Renal pelvis (tissue), 4 donors: ENCODE data around the gene DBH. TPM values are rescaled to one million over a fixed set of nuclear protein-coding genes. Genes with fewer than 3 reads are reported as not detected.

Source experiments
- DNase-seq: peaks from one replicate; pipeline ENCODE4 v3.0.0-alpha.2; 2013
- polyA plus RNA-seq, 3 donors: library from polyadenylated mRNA; unstranded; fragments of 120-200 nt; gene quantifications; one replicate each; pipeline ENCODE4 v1.2.1, GENCODE V29; 2013; ENCODE audit not compliant: insufficient read length in 3 of 3

Gene DBH
- polyA plus RNA-seq, 3 donors: 0.94 to 1.7 (median 1.4) TPM

DNA sequence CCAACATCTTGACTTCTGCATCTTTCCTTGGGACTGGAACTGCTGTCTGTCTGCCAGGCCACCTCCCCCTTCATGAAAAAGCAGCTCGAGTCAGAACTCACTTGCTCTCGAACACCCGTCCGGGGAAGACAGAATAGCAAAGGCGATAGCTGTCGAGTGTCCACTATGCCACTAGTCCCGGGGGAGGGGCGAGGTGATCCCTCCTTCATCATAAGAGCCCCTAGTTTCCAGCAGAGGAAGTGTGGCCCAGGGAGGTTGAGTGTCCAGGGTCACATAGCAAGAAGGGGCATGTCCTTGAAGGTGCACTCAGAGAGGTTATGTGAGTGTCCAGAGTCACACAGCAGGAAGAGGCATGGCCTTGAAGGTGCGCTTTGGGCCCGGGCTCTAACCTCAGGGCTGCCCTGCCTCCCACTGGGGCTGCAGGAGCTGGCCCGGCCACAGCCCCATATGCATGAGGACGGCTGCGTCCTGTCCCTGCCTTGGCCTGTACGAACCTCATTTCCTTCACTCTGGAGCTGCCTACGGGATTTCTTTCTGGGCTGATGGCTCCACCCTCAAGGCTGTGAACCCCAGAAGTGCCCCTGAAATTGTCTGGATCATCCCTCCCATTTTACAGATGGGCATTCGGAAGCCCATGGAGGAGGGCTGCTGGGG is 6.7 kb downstream of the DBH start:
- no peak for DNase-seq

DNA sequence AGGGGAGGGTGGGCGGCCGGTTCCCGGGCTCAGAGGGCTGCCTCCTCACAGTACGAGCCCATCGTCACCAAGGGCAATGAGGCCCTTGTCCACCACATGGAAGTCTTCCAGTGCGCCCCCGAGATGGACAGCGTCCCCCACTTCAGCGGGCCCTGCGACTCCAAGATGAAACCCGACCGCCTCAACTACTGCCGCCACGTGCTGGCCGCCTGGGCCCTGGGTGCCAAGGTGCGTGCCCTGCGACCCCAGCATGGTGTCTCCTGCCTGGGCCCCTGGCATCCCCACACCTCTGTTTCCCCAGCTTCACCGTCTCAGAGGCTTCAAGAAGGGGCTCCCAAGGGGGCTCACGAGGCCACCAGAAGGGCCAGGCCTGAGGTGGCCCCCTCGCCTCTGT is 7.2 kb downstream of the DBH start:
- no peak for DNase-seq

DNA sequence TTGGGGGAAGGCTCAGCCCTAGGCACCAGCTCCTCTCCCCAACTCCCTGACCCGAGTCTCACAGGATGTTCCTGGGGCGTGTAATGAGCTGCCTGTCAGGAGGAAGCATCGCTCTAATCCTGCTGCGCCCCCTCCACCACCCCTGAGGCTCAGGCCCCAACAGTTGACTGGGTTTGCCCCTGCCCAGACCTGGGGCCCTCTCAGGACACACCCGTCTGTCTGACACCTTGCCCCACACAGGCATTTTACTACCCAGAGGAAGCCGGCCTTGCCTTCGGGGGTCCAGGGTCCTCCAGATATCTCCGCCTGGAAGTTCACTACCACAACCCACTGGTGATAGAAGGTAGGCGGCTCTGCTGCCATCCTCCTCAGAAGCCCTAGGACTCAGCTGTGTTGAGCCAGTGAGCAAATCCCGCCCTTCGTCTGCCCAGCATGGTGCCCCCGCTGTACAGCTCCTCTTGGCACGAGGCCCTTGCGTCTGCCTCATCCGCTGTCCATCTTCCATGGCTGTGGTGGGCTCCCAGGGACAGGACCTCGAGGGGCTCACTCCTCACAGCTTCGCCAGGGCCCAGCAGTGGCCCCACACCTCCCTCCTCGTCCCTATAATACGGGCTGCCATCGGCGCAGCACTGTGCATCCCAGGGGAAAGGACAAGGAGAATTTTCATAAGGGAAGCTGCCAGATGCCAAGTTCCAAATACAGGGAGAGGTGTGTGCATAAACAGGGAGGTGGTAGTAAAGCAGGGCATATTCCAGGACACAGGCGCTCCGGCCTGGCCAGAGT is 8.0 kb downstream of the DBH start:
- DNase-seq: no peak

DNA sequence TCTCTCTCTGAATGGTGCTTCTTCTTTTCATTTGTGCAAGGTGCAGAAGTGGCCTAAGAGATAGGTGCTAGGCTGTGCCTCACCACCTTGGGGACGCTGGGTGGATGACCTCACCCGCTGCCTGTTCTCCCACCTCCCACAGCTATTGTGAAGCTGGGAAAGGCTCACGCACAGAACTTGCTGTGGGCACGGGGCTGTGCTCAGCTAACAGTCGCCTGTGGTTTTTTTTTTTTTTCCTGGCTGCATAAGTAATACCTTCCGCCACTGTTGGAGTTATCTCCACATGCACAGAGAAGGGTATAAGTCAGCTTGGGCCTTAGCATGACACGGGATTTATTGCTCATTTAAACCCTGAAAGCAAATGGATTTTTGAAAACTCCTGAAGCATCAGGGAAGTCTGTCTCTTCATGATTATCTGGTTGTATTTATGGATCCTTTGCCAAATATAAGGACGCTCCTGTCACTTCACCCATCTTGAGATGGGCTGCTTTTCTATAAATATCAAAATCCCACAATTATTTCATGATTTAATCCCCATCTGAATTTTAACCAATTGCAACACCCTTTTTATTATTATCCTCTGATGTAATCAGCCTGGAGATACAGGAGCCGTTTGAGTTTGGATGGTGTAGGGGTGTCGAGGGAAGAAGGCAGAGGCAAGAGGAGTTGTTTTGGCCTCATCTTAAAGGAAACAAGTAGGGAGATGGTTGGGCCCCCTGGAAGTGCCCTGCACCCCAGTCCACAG is 9.0 kb downstream of the DBH start:
- DNase-seq: no peak

DNA sequence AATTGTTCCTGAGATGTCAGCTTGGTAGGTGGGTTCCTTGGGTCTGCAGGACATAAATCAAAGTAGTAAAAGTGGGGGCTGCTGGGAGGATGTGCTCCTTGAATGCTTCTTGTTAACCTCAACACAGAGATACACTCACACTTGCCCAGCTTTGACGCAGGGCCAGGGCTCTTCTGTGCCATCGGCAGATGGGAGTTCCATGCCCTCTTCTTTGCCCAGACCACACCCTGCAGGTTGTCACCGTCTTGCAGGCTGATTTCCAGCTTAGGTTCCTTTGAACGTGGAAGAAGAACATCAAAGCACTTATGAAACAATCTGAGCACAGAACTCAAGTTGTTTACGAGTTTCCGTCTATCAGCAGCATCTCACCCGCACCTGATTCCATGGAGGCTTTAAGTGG is 11.0 kb downstream of the DBH start:
- no peak for DNase-seq

DNA sequence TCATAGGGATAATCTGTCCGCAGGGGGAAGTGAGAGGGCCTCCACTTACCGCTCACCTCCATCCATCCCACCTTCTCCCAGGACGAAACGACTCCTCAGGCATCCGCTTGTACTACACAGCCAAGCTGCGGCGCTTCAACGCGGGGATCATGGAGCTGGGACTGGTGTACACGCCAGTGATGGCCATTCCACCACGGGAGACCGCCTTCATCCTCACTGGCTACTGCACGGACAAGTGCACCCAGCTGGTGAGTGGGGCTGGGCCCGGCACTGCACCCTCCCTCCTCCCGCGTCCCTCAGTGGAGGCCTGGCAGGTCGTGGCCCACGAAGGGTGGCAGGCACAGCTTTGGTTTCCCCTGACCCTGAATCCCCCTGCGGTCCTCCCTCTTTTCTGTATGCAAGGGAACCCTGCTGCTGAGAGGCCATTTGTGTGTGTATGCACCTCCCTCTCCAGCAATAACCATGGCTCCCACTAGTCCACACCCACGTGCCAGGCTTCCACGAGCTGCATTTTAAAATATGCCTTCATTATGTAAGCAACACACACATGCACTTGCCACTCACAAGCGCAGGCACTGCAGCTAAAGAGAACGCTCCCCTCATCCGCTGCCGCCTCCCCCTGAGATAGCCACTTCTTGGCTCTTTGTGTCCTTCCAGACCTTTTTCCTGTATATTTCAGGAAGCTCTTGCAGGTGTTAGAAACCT is 11.8 kb downstream of the DBH start:
- DNase-seq: no peak

DNA sequence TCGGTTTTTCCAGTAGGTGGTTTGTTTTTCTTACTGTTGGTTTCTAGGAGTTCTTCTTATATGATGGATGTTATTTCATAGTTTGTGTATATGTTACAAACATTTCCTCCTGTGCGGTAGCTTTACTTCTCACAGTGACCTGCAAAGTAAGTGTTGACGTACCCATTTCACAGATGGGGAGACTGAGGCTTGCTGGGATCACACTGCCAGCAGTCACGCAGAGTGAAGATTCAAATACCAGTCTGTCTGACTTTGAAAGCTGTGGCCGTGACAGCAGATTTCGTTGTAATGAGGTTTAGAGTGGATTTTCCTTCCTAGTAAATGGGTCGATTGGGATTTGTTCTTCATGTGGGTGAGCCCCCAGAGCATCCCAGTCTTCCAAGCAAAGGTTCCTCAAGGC is 13.0 kb downstream of the DBH start:
- no peak for DNase-seq

DNA sequence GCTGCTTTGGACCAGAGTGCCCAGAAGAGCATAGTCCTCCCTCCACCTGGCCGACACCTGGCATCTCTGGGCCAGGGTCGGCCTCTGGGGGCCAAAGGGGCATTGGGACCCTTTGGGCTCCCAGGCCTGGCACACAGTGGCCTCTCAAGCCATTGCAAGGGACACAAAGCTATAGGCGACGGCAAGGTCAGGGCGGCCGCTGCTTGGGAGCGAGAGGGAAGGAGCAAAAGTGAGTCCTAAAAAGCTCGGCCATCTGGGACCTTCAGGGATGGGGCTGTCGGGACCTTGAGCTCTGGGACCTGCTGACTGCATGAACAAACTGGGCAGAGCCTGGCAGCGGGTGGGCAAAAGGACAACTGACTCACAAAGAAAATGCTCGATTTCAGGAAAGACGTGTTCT is 13.9 kb downstream of the DBH start:
- DNase-seq: no peak

DNA sequence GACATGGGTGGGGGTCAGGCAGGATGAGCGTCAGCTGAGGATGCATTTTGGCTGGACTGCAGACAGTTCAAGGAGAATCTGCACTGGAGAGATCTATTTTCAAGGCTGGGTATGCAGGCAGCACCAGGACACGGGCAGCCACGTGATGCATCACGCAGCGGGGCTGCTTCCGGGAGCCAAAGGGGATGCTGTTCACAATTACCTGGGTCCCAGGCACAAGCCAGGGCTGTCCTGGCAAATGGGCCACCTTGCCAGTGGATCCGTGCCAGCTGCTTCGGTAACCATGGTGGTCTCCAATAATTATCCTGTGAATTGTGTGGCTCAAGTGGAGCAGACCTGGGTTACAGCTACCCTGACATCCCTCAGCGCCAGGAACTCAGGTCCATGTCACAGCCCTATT is 17.5 kb downstream of the DBH start:
- no peak for DNase-seq

DNA sequence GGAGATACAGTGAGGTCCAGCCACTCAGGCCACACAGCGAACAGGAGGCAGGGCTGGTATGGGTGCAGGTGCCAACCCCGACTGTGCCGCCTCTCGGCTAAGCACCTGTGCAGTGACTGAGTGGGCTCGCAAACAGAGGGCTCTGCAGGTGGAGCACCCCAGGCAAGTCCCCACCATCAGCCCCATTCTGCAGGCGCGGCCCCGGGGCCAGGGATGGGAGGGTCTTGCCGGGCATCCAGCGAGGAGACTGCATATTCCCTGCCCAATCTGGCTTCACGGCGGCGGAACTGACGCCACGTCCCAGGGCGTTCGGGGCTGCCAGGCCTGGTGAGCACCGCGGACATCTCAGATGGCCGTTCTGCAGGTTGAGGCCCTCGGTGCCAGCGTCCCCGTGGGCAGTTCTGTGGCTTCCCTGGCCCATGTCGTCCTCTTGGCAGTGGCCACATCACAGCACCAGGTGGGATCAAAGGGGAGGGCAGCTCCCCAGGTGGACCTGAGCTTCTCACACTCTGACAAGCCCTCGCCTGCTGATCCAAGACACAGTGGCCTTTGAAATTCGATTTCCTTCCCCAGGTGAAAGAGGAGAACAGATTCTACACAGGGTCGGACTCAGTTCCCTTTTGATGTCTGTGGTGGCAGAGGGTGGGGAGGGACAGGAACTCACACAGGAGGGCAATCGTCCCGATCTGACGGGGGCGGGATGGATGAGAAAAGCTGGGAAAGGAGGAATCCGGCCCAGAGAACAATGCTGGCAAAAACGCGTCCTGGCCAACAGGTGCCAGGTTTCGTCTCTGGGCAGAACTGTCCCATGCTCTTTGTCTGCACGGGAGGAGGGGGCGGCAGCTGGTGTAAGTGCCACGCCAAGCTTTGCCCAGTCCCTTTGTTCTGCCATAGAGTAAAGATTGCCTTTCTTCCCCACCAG is 18.8 kb downstream of the DBH start:
- DNase-seq: no peak

DNA sequence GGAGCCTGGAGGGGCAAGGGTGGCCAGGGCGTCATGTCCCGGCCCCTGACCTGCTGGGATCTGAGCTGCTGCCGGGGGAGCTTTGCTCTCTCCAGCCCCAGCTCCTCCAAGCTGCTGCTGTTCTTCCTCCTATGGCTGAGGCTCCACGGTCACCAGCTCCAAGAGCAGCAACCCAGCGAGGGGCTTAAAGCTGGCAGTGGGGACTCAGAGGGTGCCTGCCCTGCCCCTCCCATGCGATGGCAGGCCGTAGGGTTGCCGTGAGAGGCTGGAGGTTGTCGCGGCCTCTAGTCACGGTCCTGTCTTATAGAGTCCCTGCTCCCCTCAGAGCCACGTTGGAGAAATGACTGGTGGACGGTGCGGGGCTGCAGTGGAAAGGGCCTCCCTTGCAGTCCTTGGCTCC is 19.5 kb downstream of the DBH start:
- no peak for DNase-seq

DNA sequence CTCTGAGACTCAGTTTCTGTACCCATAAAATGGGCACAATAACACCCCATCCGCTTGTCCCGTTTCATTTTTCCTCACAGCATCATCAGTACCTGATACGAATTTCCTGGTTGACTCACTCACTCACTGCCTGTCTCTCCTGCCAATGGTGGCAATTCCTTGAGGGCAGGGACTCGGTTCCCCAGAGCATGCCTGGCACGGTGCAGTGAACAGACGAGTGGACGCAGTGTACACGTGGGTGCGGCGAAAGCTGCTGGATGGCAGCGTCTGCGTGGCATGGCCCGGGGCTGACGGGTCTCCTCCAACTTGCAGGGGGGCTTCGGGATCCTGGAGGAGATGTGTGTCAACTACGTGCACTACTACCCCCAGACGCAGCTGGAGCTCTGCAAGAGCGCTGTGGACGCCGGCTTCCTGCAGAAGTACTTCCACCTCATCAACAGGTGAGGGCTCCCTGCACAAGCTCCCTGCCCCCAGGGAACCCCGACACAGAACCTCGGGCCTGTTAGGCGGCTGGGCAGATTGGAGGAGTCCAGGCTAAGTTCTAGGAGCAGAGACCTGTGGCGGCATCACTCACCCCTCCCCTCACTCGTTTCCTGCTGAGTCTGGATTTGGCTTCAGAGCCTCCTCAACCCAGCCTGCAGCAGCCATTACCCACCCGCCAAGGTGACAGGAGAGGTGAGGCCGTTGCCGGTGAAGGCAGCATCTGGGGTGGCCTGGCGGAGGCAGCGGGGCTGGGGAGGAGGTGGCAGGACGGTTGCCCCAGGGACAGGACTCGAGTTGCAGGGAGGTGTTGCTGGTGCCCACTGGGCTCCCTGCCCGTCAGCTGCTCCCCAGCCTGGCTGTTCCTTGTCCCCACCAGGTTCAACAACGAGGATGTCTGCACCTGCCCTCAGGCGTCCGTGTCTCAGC is 20.3 kb downstream of the DBH start:
- no peak for DNase-seq

DNA sequence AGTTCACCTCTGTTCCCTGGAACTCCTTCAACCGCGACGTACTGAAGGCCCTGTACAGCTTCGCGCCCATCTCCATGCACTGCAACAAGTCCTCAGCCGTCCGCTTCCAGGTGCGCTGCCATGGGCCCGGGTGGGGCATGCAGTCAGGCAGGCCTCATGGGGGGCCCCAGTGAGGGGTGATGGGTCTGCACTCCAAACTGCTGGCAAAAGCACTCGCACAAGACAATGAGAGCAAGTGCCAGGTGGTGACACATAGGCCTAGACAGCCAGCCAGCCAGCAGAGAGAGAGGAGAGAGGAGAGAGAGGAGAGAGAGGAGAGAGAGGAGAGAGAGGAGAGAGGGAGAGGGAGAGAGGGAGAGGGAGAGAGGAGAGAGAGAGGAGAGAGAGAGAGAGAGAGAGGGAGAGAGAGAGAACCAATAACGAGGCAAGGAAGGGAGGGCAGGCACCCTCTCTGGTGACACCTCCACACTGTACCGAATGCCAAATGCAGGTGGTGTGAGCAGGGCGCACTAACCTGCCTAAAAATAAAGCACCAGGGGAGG is 21.0 kb downstream of the DBH start:
- DNase-seq: no peak

DNA sequence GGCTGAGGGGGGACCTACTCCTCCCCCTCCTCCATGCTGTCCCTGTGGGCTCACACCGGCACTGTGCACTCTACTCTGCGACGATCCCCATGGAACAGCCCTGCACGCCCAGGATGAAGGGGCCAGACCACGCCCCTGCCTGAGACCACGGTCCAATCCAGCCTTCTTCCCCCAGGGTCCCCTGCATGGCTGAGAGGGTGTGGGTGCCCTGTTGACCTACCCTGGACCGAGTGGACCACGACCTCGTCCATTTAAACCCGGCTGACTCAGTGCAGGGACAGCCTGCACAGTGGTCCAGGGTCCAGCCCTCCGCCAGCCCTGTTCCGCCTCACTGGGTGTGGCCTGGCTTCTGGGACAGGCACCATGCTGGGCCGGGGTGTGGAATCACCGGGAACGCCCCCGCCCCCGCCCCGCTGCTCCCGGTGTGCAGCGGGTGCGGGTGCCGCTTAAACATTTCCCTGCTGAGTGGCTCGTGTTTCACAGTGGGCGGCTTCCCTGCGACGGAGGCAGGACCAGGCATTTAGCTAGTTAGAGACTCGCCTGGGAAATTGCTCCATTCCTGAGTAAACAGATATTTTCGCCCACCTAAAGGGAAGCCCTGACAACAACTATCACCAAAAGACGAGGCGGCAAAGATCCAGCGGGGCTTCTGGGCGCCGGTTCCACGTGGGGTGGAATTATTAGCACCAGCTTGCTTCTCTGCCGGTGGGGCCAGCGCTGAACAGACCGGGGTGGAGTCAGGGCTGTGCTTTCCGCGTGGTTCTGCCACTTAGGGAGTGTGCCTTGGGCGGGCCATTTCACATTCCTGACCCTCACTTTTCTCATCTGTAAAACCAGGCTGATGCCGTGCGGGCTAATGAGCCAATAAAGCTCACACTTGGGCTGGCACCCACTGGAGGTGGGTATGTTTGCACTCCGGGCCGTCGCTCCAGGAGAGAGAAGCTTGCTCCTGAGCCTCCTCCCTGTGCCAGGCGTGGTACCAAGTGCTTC is 22.6 kb downstream of the DBH start:
- DNase-seq: no peak

DNA sequence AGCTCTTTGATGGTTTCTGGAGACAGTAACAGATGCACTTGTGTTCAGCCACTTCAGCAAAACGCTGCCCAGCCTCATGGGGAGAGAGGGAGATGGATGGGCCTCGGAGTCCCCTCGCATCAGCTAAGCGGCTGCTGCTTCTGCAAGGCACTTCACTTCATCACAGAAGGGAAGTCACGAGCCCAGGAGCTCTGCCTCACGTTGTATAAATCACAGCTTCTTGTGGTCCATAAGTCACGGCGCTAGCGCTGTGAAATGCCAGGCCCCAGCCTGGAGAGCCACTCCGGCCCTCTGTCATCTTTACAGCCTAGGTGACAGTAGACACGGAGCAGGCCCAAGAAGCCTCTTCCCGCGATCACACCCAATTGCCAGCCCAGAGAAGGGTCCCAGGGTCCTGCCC is 23.4 kb downstream of the DBH start:
- DNase-seq: no peak

DNA sequence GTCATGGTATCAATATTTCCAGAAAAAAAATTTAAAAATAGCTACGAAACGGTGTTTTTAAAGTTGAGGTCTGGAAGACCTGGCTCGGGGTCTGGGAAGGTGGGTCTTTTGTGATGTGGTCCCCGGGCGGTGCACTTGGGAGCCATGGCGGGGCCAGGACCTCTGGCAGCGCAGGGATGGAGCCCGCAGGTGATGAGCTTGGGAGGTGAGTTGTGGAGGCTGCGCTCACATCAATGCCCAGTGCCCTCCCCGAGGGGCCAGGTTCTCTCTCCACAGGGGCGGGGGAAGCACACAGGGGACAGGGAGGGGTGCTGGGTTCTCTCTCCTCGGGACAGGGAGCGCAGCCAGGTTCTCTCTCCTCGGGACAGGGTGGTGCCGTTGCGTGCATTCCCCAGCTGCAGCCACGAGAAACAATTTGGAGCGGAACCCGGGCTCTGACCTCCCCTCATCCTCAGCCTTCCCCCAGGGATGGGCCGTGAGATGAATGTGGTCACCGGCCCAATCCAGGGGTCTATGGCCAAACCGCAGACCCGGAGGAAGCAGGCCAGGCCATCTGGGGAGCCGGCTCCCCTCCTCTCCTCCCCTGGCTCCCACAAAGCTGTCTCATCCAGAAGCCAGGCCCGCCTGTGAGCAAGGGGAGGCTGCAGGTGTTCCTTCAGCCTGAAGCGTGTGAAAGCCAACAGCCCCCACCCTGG is 25.8 kb downstream of the DBH start:
- no peak for DNase-seq

DNA sequence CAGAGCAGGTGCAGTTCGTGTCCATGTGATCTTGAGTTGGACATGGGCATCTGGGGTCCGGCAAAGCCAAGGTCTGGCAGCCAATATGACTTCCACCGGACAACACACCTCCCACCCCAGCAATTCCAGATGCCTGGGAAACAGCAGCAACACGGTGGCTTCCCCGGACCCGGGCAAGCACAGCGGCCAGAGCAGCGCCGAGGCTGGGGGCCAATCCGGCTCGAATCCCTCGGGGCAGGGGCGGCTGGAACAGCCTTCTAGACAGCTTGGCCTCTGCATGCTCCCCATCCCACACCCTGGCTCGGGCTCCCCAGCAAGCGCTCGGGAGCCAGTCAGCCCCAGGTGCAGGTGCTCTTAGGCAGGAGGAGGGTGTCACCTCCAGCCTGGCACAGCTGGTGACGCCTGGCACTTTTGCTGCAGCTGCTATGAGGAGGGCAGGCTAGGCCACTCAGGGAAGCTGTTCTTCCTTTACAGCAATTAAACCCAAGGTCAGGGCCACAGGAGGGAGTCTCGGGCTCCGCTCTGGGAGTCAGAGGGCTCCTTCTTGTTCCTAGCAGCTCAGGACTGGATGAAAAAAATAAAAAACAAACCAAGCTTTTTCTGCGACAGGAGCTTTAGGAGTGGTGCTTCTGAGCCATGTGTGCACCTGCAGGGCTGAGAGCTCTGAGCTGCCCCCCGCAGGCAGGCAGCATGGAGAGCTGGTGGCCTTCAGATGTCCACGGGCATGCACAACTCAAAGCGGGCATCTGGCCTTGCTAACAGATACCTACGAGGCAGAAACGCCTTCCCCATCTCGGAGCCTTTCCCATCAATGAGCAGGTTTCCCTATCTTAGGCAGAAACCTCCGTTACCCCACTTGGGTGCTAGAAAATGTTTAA is 28.2 kb downstream of the DBH start:
- DNase-seq: no peak
